Rectal smooth muscle tissue (tissue), 1 donor: Measurements from ENCODE around the gene ARHGAP10.
"Not testable (repeated sequence)": the region's sequence is repeated elsewhere in the genome, so short reads cannot be mapped to it uniquely, and the experiment has no call there.

Source experiments
- H3K27ac ChIP-seq: one replicate; pipeline ENCODE4 v1.7.0; 2013; ENCODE audit warnings: low read depth, low read length, inconsistent platforms
- H3K27me3 ChIP-seq: one replicate; pipeline ENCODE4 v1.7.0; 2013; ENCODE audit warnings: low read length; ENCODE audit not compliant: control insufficient read depth, insufficient read depth
- H3K36me3 ChIP-seq: one replicate; pipeline ENCODE4 v1.7.0; 2013; ENCODE audit warnings: low read length; ENCODE audit not compliant: control insufficient read depth, insufficient read depth
- H3K4me1 ChIP-seq: one replicate; pipeline ENCODE4 v1.7.0; 2013; ENCODE audit warnings: low read length; ENCODE audit not compliant: control insufficient read depth, insufficient read depth
- H3K4me3 ChIP-seq: one replicate; pipeline ENCODE4 v1.7.0; 2013; ENCODE audit warnings: low read length
- H3K9ac ChIP-seq: one replicate; pipeline ENCODE4 v1.7.0; 2013; ENCODE audit warnings: low read length

Gene ARHGAP10

GRCh38 chr4:147880511-147880910, 148.6 kb downstream of the ARHGAP10 start:
- Histone ChIP-seq H3K4me3 (no peak overlapping the region), H3K27me3 (no peaks in the 10 kb centered on the region), H3K9ac (no peak overlapping the region), H3K27ac (no peak overlapping the region), H3K4me1 (no peaks in the 10 kb centered on the region), H3K36me3 (peaks cover under 1% of the 10 kb centered on the region)

GRCh38 chr4:147884536-147884935, 152.6 kb downstream of the ARHGAP10 start:
- H3K27me3 ChIP-seq: no peaks in the 10 kb centered on the region
- H3K9ac ChIP-seq: no peak overlapping the region
- H3K36me3 ChIP-seq: no peaks in the 10 kb centered on the region

GRCh38 chr4:147885216-147885615, 153.3 kb downstream of the ARHGAP10 start:
- H3K4me3 ChIP-seq, H3K9ac ChIP-seq, H3K4me1 ChIP-seq, H3K36me3 ChIP-seq, H3K27me3 ChIP-seq, H3K27ac ChIP-seq: not testable (repeated sequence)

More at GRCh38 chr4:147884536-147884935, 152.6 kb downstream of the ARHGAP10 start:
- no peaks in the 10 kb centered on the region for H3K4me1 ChIP-seq
- H3K27ac ChIP-seq: no peak overlapping the region
- no peak overlapping the region for H3K4me3 ChIP-seq

- Histone ChIP-seq H3K36me3 (no peaks in the 10 kb centered on the region), H3K9ac (no peak overlapping the region), H3K4me3 (no peak overlapping the region), H3K27me3 (no peaks in the 10 kb centered on the region), H3K4me1 (no peaks in the 10 kb centered on the region), H3K27ac (no peak overlapping the region)
These were observed 159.7 kb downstream of the ARHGAP10 start for GRCh38 chr4:147891476-147892115.

- Histone ChIP-seq H3K4me1 (no peaks in the 10 kb centered on the region), H3K36me3 (no peaks in the 10 kb centered on the region), H3K9ac (no peak overlapping the region), H3K27ac (no peak overlapping the region), H3K4me3 (no peak overlapping the region), H3K27me3 (no peaks in the 10 kb centered on the region)
These were observed 167.6 kb downstream of the ARHGAP10 start for GRCh38 chr4:147899512-147899911.

- Histone ChIP-seq H3K4me3 (no peak overlapping the region), H3K27ac (no peak overlapping the region), H3K9ac (no peak overlapping the region), H3K4me1 (no peaks in the 10 kb centered on the region), H3K36me3 (no peaks in the 10 kb centered on the region), H3K27me3 (no peaks in the 10 kb centered on the region)
These were observed 169.5 kb downstream of the ARHGAP10 start for GRCh38 chr4:147901388-147901787.

- Histone ChIP-seq H3K9ac (no peak overlapping the region), H3K4me3 (no peak overlapping the region), H3K4me1 (no peaks in the 10 kb centered on the region), H3K36me3 (no peaks in the 10 kb centered on the region), H3K27me3 (no peaks in the 10 kb centered on the region), H3K27ac (no peak overlapping the region)
These were observed 170.0 kb downstream of the ARHGAP10 start for GRCh38 chr4:147901916-147902315.

- no peak overlapping the region for H3K27ac ChIP-seq
- no peaks in the 10 kb centered on the region for H3K27me3 ChIP-seq
- no peak overlapping the region for H3K4me3 ChIP-seq
- no peak overlapping the region for H3K9ac ChIP-seq
- H3K4me1 ChIP-seq: no peaks in the 10 kb centered on the region
- peaks cover 3% of the 10 kb centered on the region for H3K36me3 ChIP-seq
These were observed 177.3 kb downstream of the ARHGAP10 start for GRCh38 chr4:147909225-147909624.

GRCh38 chr4:147910315-147910714, 178.4 kb downstream of the ARHGAP10 start:
- Histone ChIP-seq H3K36me3 (peaks cover 3% of the 10 kb centered on the region), H3K4me1 (no peaks in the 10 kb centered on the region), H3K4me3 (no peak overlapping the region), H3K9ac (no peak overlapping the region), H3K27ac (no peak overlapping the region), H3K27me3 (no peaks in the 10 kb centered on the region)

- not testable (repeated sequence) for H3K27ac ChIP-seq, H3K9ac ChIP-seq, H3K4me1 ChIP-seq, H3K27me3 ChIP-seq, H3K4me3 ChIP-seq, H3K36me3 ChIP-seq
These were observed 180.2 kb downstream of the ARHGAP10 start for GRCh38 chr4:147912106-147912505.

GRCh38 chr4:147913137-147913536, 181.2 kb downstream of the ARHGAP10 start:
- Histone ChIP-seq H3K4me1 (no peaks in the 10 kb centered on the region), H3K36me3 (peaks cover 3% of the 10 kb centered on the region), H3K27me3 (no peaks in the 10 kb centered on the region), H3K27ac (no peak overlapping the region), H3K4me3 (no peak overlapping the region), H3K9ac (no peak overlapping the region)

GRCh38 chr4:147916351-147916750, 184.5 kb downstream of the ARHGAP10 start:
- Histone ChIP-seq H3K27ac (no peak overlapping the region), H3K4me3 (no peak overlapping the region), H3K4me1 (no peaks in the 10 kb centered on the region), H3K36me3 (peaks cover 3% of the 10 kb centered on the region), H3K9ac (no peak overlapping the region), H3K27me3 (no peaks in the 10 kb centered on the region)

- Histone ChIP-seq H3K4me3 (no peak overlapping the region), H3K27me3 (no peaks in the 10 kb centered on the region), H3K36me3 (peaks cover 2% of the 10 kb centered on the region), H3K4me1 (peaks cover 5% of the 10 kb centered on the region), H3K9ac (no peak overlapping the region), H3K27ac (no peak overlapping the region)
These were observed 191.5 kb downstream of the ARHGAP10 start for GRCh38 chr4:147923381-147923780.
